ENCODE results near the gene ADD1. TPM values are rescaled to one million over a fixed set of nuclear protein-coding genes. Genes with fewer than 3 reads are reported as not detected.

The ADD1 gene
- polyA plus RNA-seq, 1 donor (not counting 4 experiments of a cell fraction or from before 2014, with no cell fraction given), result 109 TPM

GRCh38 chr4:2902126-2902525, 58.5 kb downstream of the ADD1 start:
- Histone ChIP-seq H3K27ac (ENCODE audit: control insufficient read depth, insufficient read depth, low read length) (no peak overlapping the region), H3K9me3 (ENCODE audit: control insufficient read depth, low read depth, low read length) (no peaks in the 10 kb centered on the region), H3K9me1 (ENCODE audit: control insufficient read depth, extremely low read depth, insufficient read depth, low read length) (no peaks in the 10 kb centered on the region), H3K9ac (ENCODE audit: control insufficient read depth, extremely low read depth, insufficient read depth, low read length) (no peak overlapping the region), H3K4me1 (ENCODE audit: control insufficient read depth, extremely low read depth, insufficient read depth, low read length) (no peaks in the 10 kb centered on the region), H3K27me3 (ENCODE audit: control insufficient read depth, extremely low read depth, insufficient read depth, low read length) (no peaks in the 10 kb centered on the region), H3K4me3 (ENCODE audit: control insufficient read depth in 2 of 3, extremely low read depth in 1 of 3, insufficient read depth in 2 of 3, low read depth in 1 of 3, low read length in 3 of 3) (no peak overlapping the region), H3K4me2 (ENCODE audit: control insufficient read depth, extremely low read depth, insufficient read depth, low read depth, low read length) (no peak overlapping the region), H2AFZ (ENCODE audit: control insufficient read depth, low read length) (no peak overlapping the region), H3K36me3 (ENCODE audit: control insufficient read depth in 2 of 2, extremely low read depth in 1 of 2, insufficient read depth in 2 of 2, low read length in 2 of 2) (peaks cover 40 to 55% of the 10 kb centered on the region in 2 experiments), H4K20me1 (ENCODE audit: control insufficient read depth, extremely low read depth, insufficient read depth, low read length) (no peaks in the 10 kb centered on the region), H3K79me2 (ENCODE audit: control insufficient read depth, insufficient read depth, low read length) (no peaks in the 10 kb centered on the region)
- TF ChIP-seq CTCF (optimal IDR thresholded peaks at IDR 0.05 in 1 of 3, IDR thresholded peaks at IDR 0.05 in 1 of 3, conservative IDR thresholded peaks at IDR 0.05 in 1 of 3; ENCODE audit: extremely low read depth in 1 of 3, insufficient read depth in 2 of 3, low read length in 3 of 3) (no peak), EZH2 (IDR thresholded peaks at IDR 0.05; ENCODE audit: low read length) (no peak)
- dilution Hi-C loops (cut with MboI; ENCODE audit: extremely low pct_ligation_motif_present, low sequenced_read_pairs), result no loop called here
- no peak for FAIRE-seq
- no peak for DNase-seq (ENCODE audit: low read depth, low spot score)

GRCh38 chr4:2905544-2905943, 61.9 kb downstream of the ADD1 start:
- no peak for FAIRE-seq
- Histone ChIP-seq H3K4me2 (ENCODE audit: control insufficient read depth, extremely low read depth, insufficient read depth, low read depth, low read length) (no peak overlapping the region), H3K27me3 (ENCODE audit: control insufficient read depth, extremely low read depth, insufficient read depth, low read length) (no peaks in the 10 kb centered on the region), H3K79me2 (ENCODE audit: control insufficient read depth, insufficient read depth, low read length) (no peaks in the 10 kb centered on the region), H3K27ac (ENCODE audit: control insufficient read depth, insufficient read depth, low read length) (no peak overlapping the region), H3K9ac (ENCODE audit: control insufficient read depth, extremely low read depth, insufficient read depth, low read length) (no peak overlapping the region), H4K20me1 (ENCODE audit: control insufficient read depth, extremely low read depth, insufficient read depth, low read length) (no peaks in the 10 kb centered on the region), H3K4me3 (ENCODE audit: control insufficient read depth in 2 of 3, extremely low read depth in 1 of 3, insufficient read depth in 2 of 3, low read depth in 1 of 3, low read length in 3 of 3) (no peak overlapping the region), H3K9me1 (ENCODE audit: control insufficient read depth, extremely low read depth, insufficient read depth, low read length) (no peaks in the 10 kb centered on the region), H3K4me1 (ENCODE audit: control insufficient read depth, extremely low read depth, insufficient read depth, low read length) (no peaks in the 10 kb centered on the region), H2AFZ (ENCODE audit: control insufficient read depth, low read length) (no peak overlapping the region), H3K9me3 (ENCODE audit: control insufficient read depth, low read depth, low read length) (no peaks in the 10 kb centered on the region), H3K36me3 (ENCODE audit: control insufficient read depth in 2 of 2, extremely low read depth in 1 of 2, insufficient read depth in 2 of 2, low read length in 2 of 2) (peaks cover 35 to 46% of the 10 kb centered on the region in 2 experiments)
- no peak for DNase-seq (ENCODE audit: low read depth, low spot score)
- dilution Hi-C loops (cut with MboI; ENCODE audit: extremely low pct_ligation_motif_present, low sequenced_read_pairs), result no loop called here
- TF ChIP-seq CTCF (optimal IDR thresholded peaks at IDR 0.05 in 1 of 3, IDR thresholded peaks at IDR 0.05 in 1 of 3, conservative IDR thresholded peaks at IDR 0.05 in 1 of 3; ENCODE audit: extremely low read depth in 1 of 3, insufficient read depth in 2 of 3, low read length in 3 of 3) (no peak), EZH2 (IDR thresholded peaks at IDR 0.05; ENCODE audit: low read length) (no peak)
